CD8-positive, alpha-beta memory T cell (primary cell): ENCODE measurements around the gene FOSL1. TPM values are rescaled to one million over a fixed set of nuclear protein-coding genes. Genes with fewer than 3 reads are reported as not detected.
A peak's percentile ranks its signal among the peaks of the same experiment; 100 is the strongest.

Source experiments
- CTCF ChIA-PET: fragments of 350-600 bp; sonication (Branson Sonifier 250); formaldehyde crosslinking; loops from one replicate; lab custom pipeline; 2021; ENCODE audit warnings: antibody characterized with exemption; lab: Charles Lee
- POLR2A ChIA-PET: fragments of 350-600 bp; sonication (Branson Sonifier 250); formaldehyde crosslinking; loops from one replicate; lab custom pipeline; 2021; ENCODE audit warnings: antibody characterized with exemption; lab: Charles Lee
- DNase-seq, 5 donors: peaks; one replicate each; pipeline versions ENCODE4 v3.0.0 to v3.0.0-alpha.2; 2020 to 2022; ENCODE audit warnings: mixed read lengths in 1 of 5
- H3K27ac ChIP-seq: one replicate; pipeline ENCODE4 v1.7.0; 2013; ENCODE audit warnings: low read depth, mild to moderate bottlenecking, low read length, moderate library complexity
- H3K27me3 ChIP-seq: 2 replicates; pipeline ENCODE4 v1.7.0; 2013; ENCODE audit warnings: low read length, mild to moderate bottlenecking; ENCODE audit not compliant: insufficient read depth, poor library complexity, severe bottlenecking
- H3K36me3 ChIP-seq: 2 replicates; pipeline ENCODE4 v1.7.0; 2013; ENCODE audit warnings: mild to moderate bottlenecking, low read length, moderate library complexity; ENCODE audit not compliant: insufficient read depth
- H3K4me1 ChIP-seq: 2 replicates; pipeline ENCODE4 v1.7.0; 2013; ENCODE audit warnings: mild to moderate bottlenecking, low read length, moderate library complexity; ENCODE audit not compliant: insufficient read depth
- H3K4me3 ChIP-seq: 2 replicates; pipeline ENCODE4 v1.7.0; 2013; ENCODE audit warnings: mild to moderate bottlenecking, low read length
- H3K9me3 ChIP-seq: 2 replicates; pipeline ENCODE4 v1.7.0; 2013; ENCODE audit warnings: mild to moderate bottlenecking, low read length
- H3K27ac Mint-ChIP-seq, 8 donors: one replicate each; pipeline ENCODE4 v1.8.0; 2020 to 2021; ENCODE audit warnings: mixed read lengths in 8 of 8, mild to moderate bottlenecking in 6 of 8, inconsistent platforms in 3 of 8, moderate library complexity in 3 of 8
- H3K27me3 Mint-ChIP-seq, 2 donors: one replicate each; pipeline ENCODE4 v1.8.0; 2020 to 2021; ENCODE audit warnings: mixed read lengths in 2 of 2, mild to moderate bottlenecking in 1 of 2, moderate library complexity in 1 of 2
- H3K36me3 Mint-ChIP-seq, 3 donors: one replicate each; pipeline ENCODE4 v1.8.0; 2020 to 2021; ENCODE audit warnings: mixed read lengths in 3 of 3, inconsistent platforms in 1 of 3, mild to moderate bottlenecking in 1 of 3
- H3K4me1 Mint-ChIP-seq, 3 donors: one replicate each; pipeline ENCODE4 v1.8.0; 2020 to 2021; ENCODE audit warnings: mixed read lengths in 3 of 3, inconsistent platforms in 1 of 3, mild to moderate bottlenecking in 1 of 3
- H3K4me3 Mint-ChIP-seq, 7 donors: one replicate each; pipeline ENCODE4 v1.8.0; 2020 to 2021; ENCODE audit warnings: mixed read lengths in 7 of 7, mild to moderate bottlenecking in 6 of 7, moderate library complexity in 4 of 7, inconsistent platforms in 2 of 7
- H3K9me3 Mint-ChIP-seq, 5 donors: one replicate each; pipeline ENCODE4 v1.8.0; 2020 to 2022; ENCODE audit warnings: mixed read lengths in 5 of 5, mild to moderate bottlenecking in 3 of 5, moderate library complexity in 2 of 5, inconsistent platforms in 1 of 5
- polyA plus RNA-seq: library from polyadenylated mRNA; unstranded; fragments of 300-500 nt; fragmentation: Illumina TruSeq; gene quantifications from one replicate; pipeline ENCODE4 v1.2.3, GENCODE V29; 2021
- total RNA-seq, 2 experiments: library from RNA; stranded (reverse); gene quantifications; one replicate each; pipeline ENCODE4 v1.2.3, GENCODE V29; 2021

FOSL1 gene
- total and polyA plus RNA-seq, 3 experiments from 2014 or later, result 0.51 to 26.9 (median 26.4) TPM

- H3K9me3 Mint-ChIP-seq, result no peaks in the 10 kb centered on the region
- peaks cover 18 to 70% (median 19%) of the 10 kb centered on the region in 3 donors for H3K36me3 Mint-ChIP-seq
- no peaks in the 10 kb centered on the region for H3K27me3 ChIP-seq
- H3K36me3 ChIP-seq, result peaks cover 40% of the 10 kb centered on the region
- peak overlapping the region; percentile 94 for H3K4me3 ChIP-seq
- peak overlapping the region; percentile 87 to 99 (median 92) for H3K27ac Mint-ChIP-seq
- H3K27ac ChIP-seq, result peak overlapping the region; percentile 78
- POLR2A ChIA-PET, result interaction anchor here (0.5 to 5.4 kb wide), 7 partner anchors 13 to 762 kb away, joined by 3 to 140 read pairs (median 7); partner anchors contain the start of genes CCDC85B, FIBP and SNX32
- peaks cover 59 to 72% (median 65%) of the 10 kb centered on the region in 3 donors for H3K4me1 Mint-ChIP-seq
- CTCF ChIA-PET, result interaction anchor here (1.6 to 24.5 kb wide), 2 partner anchors 31 to 364 kb away, joined by 3 to 560 read pairs; partner anchors contain the start of genes CCDC85B, CTSW and FIBP
- DNase-seq, result peak; percentile 78 to 89 (median 84)
- H3K9me3 ChIP-seq, result no peaks in the 10 kb centered on the region
- H3K27me3 Mint-ChIP-seq, result no peaks in the 10 kb centered on the region
- peaks cover 58% of the 10 kb centered on the region for H3K4me1 ChIP-seq
- H3K4me3 Mint-ChIP-seq, result peak overlapping the region; percentile 87 to 94 (median 92)
Measured at GRCh38 chr11:65856689-65857499, 43.3 kb downstream of the FOSL1 start.

- Mint-ChIP-seq H3K36me3 (peaks cover 19 to 71% (median 24%) of the 10 kb centered on the region in 3 donors), H3K27me3 (no peaks in the 10 kb centered on the region), H3K4me3 (peak overlapping the region; percentile 87 to 94 (median 92)), H3K4me1 (peaks cover 53 to 65% (median 61%) of the 10 kb centered on the region in 3 donors), H3K9me3 (no peaks in the 10 kb centered on the region), H3K27ac (peak overlapping the region; percentile 87 to 99 (median 92))
- H3K36me3 ChIP-seq, result peaks cover 46% of the 10 kb centered on the region
- H3K27me3 ChIP-seq, result no peaks in the 10 kb centered on the region
- peaks cover 49% of the 10 kb centered on the region for H3K4me1 ChIP-seq
- H3K4me3 ChIP-seq, result peak overlapping the region; percentile 94
- peak overlapping the region; percentile 78 for H3K27ac ChIP-seq
- H3K9me3 ChIP-seq, result no peaks in the 10 kb centered on the region
- POLR2A ChIA-PET, result interaction anchor here (0.6 to 2.5 kb wide), 4 partner anchors 22 to 570 kb away, joined by 3 to 7 read pairs (median 3); partner anchors contain the start of gene SNX32
- DNase-seq, result no peak
- CTCF ChIA-PET, result interaction anchor here (1.0 kb wide), 1 partner anchor 38 kb away, joined by 3 read pairs; no protein-coding TSS in a partner anchor
Measured at GRCh38 chr11:65855927-65856363, 44.2 kb downstream of the FOSL1 start.

- Histone ChIP-seq H3K4me3 (no peak overlapping the region), H3K9me3 (no peaks in the 10 kb centered on the region), H3K27me3 (no peaks in the 10 kb centered on the region), H3K27ac (no peak overlapping the region), H3K36me3 (peaks cover 46% of the 10 kb centered on the region), H3K4me1 (peaks cover 47% of the 10 kb centered on the region)
- Mint-ChIP-seq H3K9me3 (no peaks in the 10 kb centered on the region), H3K36me3 (peaks cover 19 to 69% (median 24%) of the 10 kb centered on the region in 3 donors), H3K27me3 (no peaks in the 10 kb centered on the region), H3K4me1 (peaks cover 52 to 61% (median 57%) of the 10 kb centered on the region in 3 donors), H3K27ac (peak overlapping the region in 6 of 8 donors; percentile 70 to 93 (median 88)), H3K4me3 (peak overlapping the region; percentile 87 to 94 (median 92))
- ChIA-PET POLR2A (interaction anchor here (0.6 kb wide), 2 partner anchors 25 to 293 kb away, joined by 3 read pairs; no protein-coding TSS in a partner anchor), CTCF (interaction anchor here (1.0 kb wide), 1 partner anchor 37 kb away, joined by 3 read pairs; no protein-coding TSS in a partner anchor)
- no peak for DNase-seq
Measured at GRCh38 chr11:65854852-65855837, 45.0 kb downstream of the FOSL1 start.

GRCh38 chr11:65854161-65854592, 46.0 kb downstream of the FOSL1 start:
- DNase-seq, result no peak
- peaks cover 47% of the 10 kb centered on the region for H3K4me1 ChIP-seq
- Mint-ChIP-seq H3K4me3 (peak overlapping the region in 5 of 7 donors; percentile 50 to 81 (median 68)), H3K4me1 (peaks cover 44 to 54% (median 51%) of the 10 kb centered on the region in 3 donors), H3K9me3 (no peaks in the 10 kb centered on the region), H3K36me3 (peaks cover 19 to 66% (median 24%) of the 10 kb centered on the region in 3 donors), H3K27ac (peak overlapping the region in 5 of 8 donors; percentile 64 to 89 (median 71)), H3K27me3 (no peaks in the 10 kb centered on the region)
- no peak overlapping the region for H3K4me3 ChIP-seq
- POLR2A ChIA-PET, result no interaction called here
- CTCF ChIA-PET, result no interaction called here
- no peaks in the 10 kb centered on the region for H3K27me3 ChIP-seq
- no peak overlapping the region for H3K27ac ChIP-seq
- no peaks in the 10 kb centered on the region for H3K9me3 ChIP-seq
- H3K36me3 ChIP-seq, result peaks cover 46% of the 10 kb centered on the region

- no peak overlapping the region for H3K4me3 ChIP-seq
- no peaks in the 10 kb centered on the region for H3K27me3 ChIP-seq
- no peaks in the 10 kb centered on the region for H3K27me3 Mint-ChIP-seq
- H3K4me3 Mint-ChIP-seq, result peak overlapping the region in 2 of 7 donors; percentile 50 to 81
- ChIA-PET POLR2A (no interaction called here), CTCF (interaction anchor here (1.2 to 4.1 kb wide), 3 partner anchors 32 to 198 kb away, joined by 3 to 16 read pairs (median 3); no protein-coding TSS in a partner anchor)
- H3K4me1 Mint-ChIP-seq, result peaks cover 40 to 48% (median 44%) of the 10 kb centered on the region in 3 donors
- H3K36me3 Mint-ChIP-seq, result peaks cover 19 to 66% (median 24%) of the 10 kb centered on the region in 3 donors
- H3K9me3 Mint-ChIP-seq, result no peaks in the 10 kb centered on the region
- H3K4me1 ChIP-seq, result peaks cover 40% of the 10 kb centered on the region
- H3K27ac ChIP-seq, result no peak overlapping the region
- peak overlapping the region in 2 of 8 donors; percentile 43 to 71 for H3K27ac Mint-ChIP-seq
- no peaks in the 10 kb centered on the region for H3K9me3 ChIP-seq
- peaks cover 46% of the 10 kb centered on the region for H3K36me3 ChIP-seq
- no peak for DNase-seq
Measured at GRCh38 chr11:65853246-65853979, 46.8 kb downstream of the FOSL1 start.

- H3K4me1 Mint-ChIP-seq, result peaks cover 38 to 45% (median 41%) of the 10 kb centered on the region in 3 donors
- no peak overlapping the region for H3K4me3 ChIP-seq
- H3K27me3 ChIP-seq, result no peaks in the 10 kb centered on the region
- no peaks in the 10 kb centered on the region for H3K9me3 ChIP-seq
- peaks cover 19 to 62% (median 24%) of the 10 kb centered on the region in 3 donors for H3K36me3 Mint-ChIP-seq
- peak overlapping the region in 1 of 8 donors; percentile 70 for H3K27ac Mint-ChIP-seq
- H3K4me3 Mint-ChIP-seq, result peak overlapping the region in 1 of 7 donors; percentile 81
- peaks cover 46% of the 10 kb centered on the region for H3K36me3 ChIP-seq
- no peaks in the 10 kb centered on the region for H3K27me3 Mint-ChIP-seq
- H3K27ac ChIP-seq, result no peak overlapping the region
- no peak for DNase-seq
- POLR2A ChIA-PET, result interaction anchor here (1.4 kb wide), 1 partner anchor 7 kb away, joined by 3 read pairs; the partner anchor contains the start of gene MUS81
- CTCF ChIA-PET, result interaction anchor here (1.2 to 4.1 kb wide), 5 partner anchors 20 to 199 kb away, joined by 3 to 16 read pairs (median 7); partner anchors contain the start of gene FIBP
- H3K4me1 ChIP-seq, result peaks cover 38% of the 10 kb centered on the region
- no peaks in the 10 kb centered on the region for H3K9me3 Mint-ChIP-seq
Measured at GRCh38 chr11:65852508-65853245, 47.5 kb downstream of the FOSL1 start.
